Measurements from ENCODE around the gene RAPGEF5. TPM values are rescaled to one million over a fixed set of nuclear protein-coding genes. Genes with fewer than 3 reads are reported as not detected.
A peak's percentile ranks its signal among the peaks of the same experiment; 100 is the strongest.

Gene RAPGEF5
- total and polyA plus RNA-seq, 10 of the 15 experiments (the other 5 are each of a cell fraction or from before 2014, with no cell fraction given): 0.38 to 4.0 (median 1.6) TPM; not detected in 1

DNA sequence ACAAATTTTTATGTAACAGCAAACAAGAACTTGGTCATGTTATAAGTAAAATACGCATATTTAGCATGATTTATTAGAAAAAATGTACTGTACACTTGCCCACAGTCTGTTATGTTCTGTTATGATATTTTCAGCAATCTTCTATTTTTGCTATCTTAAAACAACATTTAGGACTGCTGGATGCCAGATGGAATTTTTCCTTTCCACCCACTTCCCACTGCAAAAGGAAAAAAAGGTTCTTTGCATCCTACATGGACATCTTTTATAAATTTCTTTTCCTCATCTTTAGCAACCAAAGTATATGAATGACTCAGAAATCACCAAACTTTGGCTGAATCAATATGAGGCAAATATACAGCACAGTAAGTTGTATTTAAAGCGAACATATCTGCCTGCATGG lies 146.0 kb downstream of the RAPGEF5 start (continued):
- TF ChIP-seq SIX5 (IDR thresholded peaks at IDR 0.05; ENCODE audit: low read depth, low read length, severe bottlenecking): no peak
- TF ChIP-seq JUND (IDR thresholded peaks at IDR 0.05; ENCODE audit: low read depth, low read length): no peak
- no peak for TF ChIP-seq HSF1 (IDR thresholded peaks at IDR 0.05; ENCODE audit: low read depth, low read length)
- no peak for TF ChIP-seq CBX5 (IDR thresholded peaks at IDR 0.05; ENCODE audit: low read depth)
- no peak for TF ChIP-seq IRF3 (IDR thresholded peaks at IDR 0.05)

DNA sequence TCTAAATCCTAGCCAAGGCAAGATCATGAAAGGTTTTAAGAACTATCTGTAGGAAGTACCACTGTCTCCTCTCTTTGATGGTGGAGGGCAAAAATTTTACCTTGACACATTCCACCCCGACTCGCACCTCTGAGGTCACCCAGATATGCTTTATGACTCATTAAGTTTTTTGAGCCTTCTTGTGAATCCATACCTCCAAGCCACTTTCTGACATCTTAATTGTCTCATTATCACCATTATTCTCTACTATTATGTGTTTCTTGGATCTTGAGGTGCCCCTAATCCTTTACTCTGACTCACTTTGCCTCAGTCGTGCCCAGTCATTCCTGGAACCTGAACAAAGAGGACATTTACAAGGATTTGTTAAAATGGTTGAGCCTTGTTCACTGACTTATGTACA lies 146.6 kb downstream of the RAPGEF5 start:
- Histone ChIP-seq H2AFZ (ENCODE audit: control insufficient read depth, low read depth, low read length) (no peak overlapping the region), H4K20me1 (ENCODE audit: control insufficient read depth, insufficient read depth) (no peaks in the 10 kb centered on the region), H3K27me3 (replicated peaks in 1 of 2; ENCODE audit: control insufficient read depth in 2 of 2, insufficient read depth in 2 of 2, low read length in 1 of 2) (no peaks in the 10 kb centered on the region), H3K4me2 (ENCODE audit: control insufficient read depth, insufficient read depth) (no peak overlapping the region), H3K9me3 (replicated peaks; ENCODE audit: control insufficient read depth, insufficient read depth, low read length) (no peaks in the 10 kb centered on the region), H3K4me1 (ENCODE audit: control insufficient read depth, insufficient read depth, low read length) (no peaks in the 10 kb centered on the region), H3K27ac (ENCODE audit: control insufficient read depth, insufficient read depth) (no peak overlapping the region), H3K9ac (ENCODE audit: control insufficient read depth, insufficient read depth, low read length) (no peak overlapping the region), H3K4me3 (no peak overlapping the region), H3K79me2 (ENCODE audit: control insufficient read depth, insufficient read depth, low read length) (no peaks in the 10 kb centered on the region), H3K36me3 (ENCODE audit: control insufficient read depth in 2 of 2, insufficient read depth in 2 of 2, low read length in 1 of 2) (no peaks in the 10 kb centered on the region)
- in situ Hi-C loops (cut with MboI) (no loop called here), intact Hi-C loops (cut with micrococcal nuclease; ENCODE audit: unreplicated experiment) (no loop called here)
- no TSS peak for BruUV-seq (replicated peaks)
- FAIRE-seq (no peak), ATAC-seq (peak; percentile 49), DNase-seq (ENCODE audit: low read depth, low spot score) (no peak)
- ChIA-PET CTCF (no interaction called here), SMC1A (ENCODE audit: uncharacterized antibody, unreplicated experiment) (no interaction called here), POLR2A (no interaction called here), RAD21 (ENCODE audit: unreplicated experiment) (no interaction called here)
- WGBS (ENCODE audit: insufficient coverage, insufficient replicate concordance, low lambda C conversion rate, missing lambda C conversion rate): 36% methylated on average over 3 of the region's 3 CpGs
- no peak for TF ChIP-seq NR2F1 (conservative IDR thresholded peaks at IDR 0.05)
- no peak for TF ChIP-seq KDM1A (IDR thresholded peaks at IDR 0.05; ENCODE audit: borderline replicate concordance)
- peak; percentile 65 for TF ChIP-seq MTA2 (IDR thresholded peaks at IDR 0.05; ENCODE audit: low read depth)
- TF ChIP-seq BACH1 (IDR thresholded peaks at IDR 0.05; ENCODE audit: borderline replicate concordance): no peak
- TF ChIP-seq, protein P1, sequence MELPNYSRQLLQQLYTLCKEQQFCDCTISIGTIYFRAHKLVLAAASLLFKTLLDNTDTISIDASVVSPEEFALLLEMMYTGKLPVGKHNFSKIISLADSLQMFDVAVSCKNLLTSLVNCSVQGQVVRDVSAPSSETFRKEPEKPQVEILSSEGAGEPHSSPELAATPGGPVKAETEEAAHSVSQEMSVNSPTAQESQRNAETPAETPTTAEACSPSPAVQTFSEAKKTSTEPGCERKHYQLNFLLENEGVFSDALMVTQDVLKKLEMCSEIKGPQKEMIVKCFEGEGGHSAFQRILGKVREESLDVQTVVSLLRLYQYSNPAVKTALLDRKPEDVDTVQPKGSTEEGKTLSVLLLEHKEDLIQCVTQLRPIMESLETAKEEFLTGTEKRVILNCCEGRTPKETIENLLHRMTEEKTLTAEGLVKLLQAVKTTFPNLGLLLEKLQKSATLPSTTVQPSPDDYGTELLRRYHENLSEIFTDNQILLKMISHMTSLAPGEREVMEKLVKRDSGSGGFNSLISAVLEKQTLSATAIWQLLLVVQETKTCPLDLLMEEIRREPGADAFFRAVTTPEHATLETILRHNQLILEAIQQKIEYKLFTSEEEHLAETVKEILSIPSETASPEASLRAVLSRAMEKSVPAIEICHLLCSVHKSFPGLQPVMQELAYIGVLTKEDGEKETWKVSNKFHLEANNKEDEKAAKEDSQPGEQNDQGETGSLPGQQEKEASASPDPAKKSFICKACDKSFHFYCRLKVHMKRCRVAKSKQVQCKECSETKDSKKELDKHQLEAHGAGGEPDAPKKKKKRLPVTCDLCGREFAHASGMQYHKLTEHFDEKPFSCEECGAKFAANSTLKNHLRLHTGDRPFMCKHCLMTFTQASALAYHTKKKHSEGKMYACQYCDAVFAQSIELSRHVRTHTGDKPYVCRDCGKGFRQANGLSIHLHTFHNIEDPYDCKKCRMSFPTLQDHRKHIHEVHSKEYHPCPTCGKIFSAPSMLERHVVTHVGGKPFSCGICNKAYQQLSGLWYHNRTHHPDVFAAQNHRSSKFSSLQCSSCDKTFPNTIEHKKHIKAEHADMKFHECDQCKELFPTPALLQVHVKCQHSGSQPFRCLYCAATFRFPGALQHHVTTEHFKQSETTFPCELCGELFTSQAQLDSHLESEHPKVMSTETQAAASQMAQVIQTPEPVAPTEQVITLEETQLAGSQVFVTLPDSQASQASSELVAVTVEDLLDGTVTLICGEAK (IDR thresholded peaks at IDR 0.05; ENCODE audit: borderline replicate concordance): no peak
- TF ChIP-seq BCL3 (IDR thresholded peaks at IDR 0.05; ENCODE audit: borderline replicate concordance, insufficient read depth, low read depth, low read length, poor library complexity, severe bottlenecking): no peak
- no peak for TF ChIP-seq ZNF207 (IDR thresholded peaks at IDR 0.05; ENCODE audit: borderline replicate concordance)
- TF ChIP-seq ZNF384 (IDR thresholded peaks at IDR 0.05; ENCODE audit: borderline replicate concordance, low read depth, low read length): no peak
- no peak for TF ChIP-seq IRF5 (IDR thresholded peaks at IDR 0.05; ENCODE audit: borderline replicate concordance)

All from GM12878 (cell line).